Ishikawa (cell line): ENCODE measurements around the gene HMX1.

Experiments used
- EP300 ChIP-seq: IDR thresholded peaks from 2 replicates; pipeline ENCODE4 v1.6.1; 2012; ENCODE audit warnings: borderline replicate concordance
- FOXM1 ChIP-seq: IDR thresholded peaks from 2 replicates; pipeline ENCODE4 v1.6.1; 2012; ENCODE audit warnings: low read depth, borderline replicate concordance
- NFIC ChIP-seq: IDR thresholded peaks from 2 replicates; pipeline ENCODE4 v1.6.1; 2012
- RAD21 ChIP-seq: IDR thresholded peaks from 2 replicates; pipeline ENCODE4 v1.6.1; 2012; ENCODE audit warnings: low read depth

GRCh38 chr4:8912089-8912455, 40.4 kb upstream of the HMX1 start:
- no peak for TF ChIP-seq NFIC
- TF ChIP-seq FOXM1: no peak
- no peak for TF ChIP-seq RAD21
- TF ChIP-seq EP300: no peak
